Measurements from ENCODE around the gene SOD2. TPM values are rescaled to one million over a fixed set of nuclear protein-coding genes. Genes with fewer than 3 reads are reported as not detected.

The SOD2 gene
- total and polyA plus RNA-seq, 9 of the 15 experiments (the other 6 are each of a cell fraction or from before 2014, with no cell fraction given): 39.8 to 140 (median 95.8) TPM

- TF ChIP-seq ZNF609 (CRISPR knock-in tag; IDR thresholded peaks at IDR 0.05; ENCODE audit: borderline replicate concordance) (no peak), PHTF2 (CRISPR knock-in tag; IDR thresholded peaks at IDR 0.05) (no peak; the same call in 1 of the 2 replicates), ZNF384 (IDR thresholded peaks at IDR 0.05; ENCODE audit: low read depth, low read length) (no peak), SRSF3 (IDR thresholded peaks at IDR 0.05; ENCODE audit: insufficient read depth, low read length) (no peak), ZNF407 (IDR thresholded peaks at IDR 0.05; ENCODE audit: low read depth) (no peak), E2F3 (CRISPR knock-in tag; IDR thresholded peaks at IDR 0.05) (no peak), HES1 (IDR thresholded peaks at IDR 0.05; ENCODE audit: low read depth) (0 out of 2 replicates have a peak, but pooled peaks have one; percentile 11), ERF (CRISPR knock-in tag; IDR thresholded peaks at IDR 0.05) (no peak), ZZZ3 (IDR thresholded peaks at IDR 0.05) (no peak), ZNF174 (CRISPR knock-in tag; IDR thresholded peaks at IDR 0.05) (no peak), E2F1 (CRISPR knock-in tag; IDR thresholded peaks at IDR 0.05) (no peak), NUFIP1 (IDR thresholded peaks at IDR 0.05; ENCODE audit: partially characterized antibody) (peak; percentile 66)
These were observed 33.3 kb upstream of the SOD2 start (continued) for GRCh38 chr6:159726255-159726917.
